CD4-positive, alpha-beta T cell treated with Interleukin-2 at 100 ng/mL for 4 hours (primary cell): Measurements from ENCODE around the gene IKZF5.
A peak's percentile ranks its signal among the peaks of the same experiment; 100 is the strongest.

Experiments used
- DNase-seq: peaks from one replicate; pipeline ENCODE4 v3.0.0-alpha.2; 2020; ENCODE audit warnings: low spot score

IKZF5 gene

GRCh38 chr10:122981066-122981464 is 27.5 kb downstream of the IKZF5 start:
- no peak for DNase-seq

GRCh38 chr10:122980209-122981065 is 28.2 kb downstream of the IKZF5 start, which contains the start of gene PSTK:
Gene PSTK, plus strand, starts transcription at chr10:122980401. Its CDS starts 79 bp downstream, at chr10:122980480.
- DNase-seq: peak; percentile 88

- DNase-seq: no peak
These were observed 34.0 kb downstream of the IKZF5 start for GRCh38 chr10:122974543-122975064.

GRCh38 chr10:122974023-122974422 is 34.6 kb downstream of the IKZF5 start:
- no peak for DNase-seq

- no peak for DNase-seq
These were observed 39.9 kb downstream of the IKZF5 start for GRCh38 chr10:122968698-122969097.

- no peak for DNase-seq
These were observed 41.7 kb downstream of the IKZF5 start for GRCh38 chr10:122966879-122967278.

- no peak for DNase-seq
These were observed 46.2 kb downstream of the IKZF5 start for GRCh38 chr10:122962405-122962804.

GRCh38 chr10:122957474-122957873 is 51.1 kb downstream of the IKZF5 start:
- no peak for DNase-seq

- DNase-seq: no peak
These were observed 52.7 kb downstream of the IKZF5 start for GRCh38 chr10:122955892-122956291.

GRCh38 chr10:122954731-122955050 is 53.9 kb downstream of the IKZF5 start:
- DNase-seq: no peak

- peak; percentile 98 for DNase-seq
These were observed 54.5 kb downstream of the IKZF5 start, which contains the start of gene C10orf88 for GRCh38 chr10:122953902-122954730. Gene C10orf88, minus strand, starts transcription at chr10:122954227. Its CDS starts 49 bp downstream, at chr10:122954178.

GRCh38 chr10:122949296-122949695 is 59.3 kb downstream of the IKZF5 start:
- DNase-seq: no peak
